ENCODE results near the gene INO80. TPM values are rescaled to one million over a fixed set of nuclear protein-coding genes. Genes with fewer than 3 reads are reported as not detected.
"Not testable (repeated sequence)": the region's sequence is repeated elsewhere in the genome, so short reads cannot be mapped to it uniquely, and the experiment has no call there.

The INO80 gene
- total RNA-seq, 1 experiment from 2014 or later, result 38.4 TPM

GRCh38 chr15:40955141-40955903 lies 160.8 kb downstream of the INO80 start:
- DNase-seq (no peak), ATAC-seq (no peak)
- H3K4me3 ChIP-seq (ENCODE audit: low read length), result no peak overlapping the region
- POLR2A ChIA-PET (ENCODE audit: unreplicated experiment), result no interaction called here
- TF ChIP-seq EZH2phosphoT487 (IDR thresholded peaks at IDR 0.05; ENCODE audit: borderline replicate concordance, low read length) (no peak), EZH2 (IDR thresholded peaks at IDR 0.05; ENCODE audit: low read length, unreplicated experiment) (no peak), CTCF (conservative IDR thresholded peaks at IDR 0.05; ENCODE audit: low read depth, low read length) (no peak)
- no peaks in the 10 kb centered on the region for H3K9me2 ChIP-seq (replicated peaks; ENCODE audit: low read length)
- no peak overlapping the region for H3K9ac ChIP-seq (ENCODE audit: low read length)
- H3K79me2 ChIP-seq (ENCODE audit: low read length), result no peaks in the 10 kb centered on the region
- intact Hi-C loops (cut with micrococcal nuclease), result no loop called here
- H3K4me2 ChIP-seq (ENCODE audit: low read length), result no peak overlapping the region
- no peaks in the 10 kb centered on the region for H3K27me3 ChIP-seq (ENCODE audit: low read length)
- no peak overlapping the region for H3K27ac ChIP-seq (ENCODE audit: low read length)
- H3F3A ChIP-seq (ENCODE audit: low read length, unreplicated experiment), result no peaks in the 10 kb centered on the region
- H2AFZ ChIP-seq (ENCODE audit: low read length), result no peak overlapping the region
- no TSS peak for BruUV-seq (replicated peaks)
- H3K36me3 ChIP-seq (ENCODE audit: low read depth, low read length), result no peaks in the 10 kb centered on the region
- CTCF ChIA-PET, result no interaction called here
- H3K9me3 ChIP-seq (ENCODE audit: low read length), result no peaks in the 10 kb centered on the region
- H4K20me1 ChIP-seq (ENCODE audit: low read length), result no peaks in the 10 kb centered on the region
- peaks cover 16% of the 10 kb centered on the region for H3K4me1 ChIP-seq (ENCODE audit: insufficient read depth, low read length)

GRCh38 chr15:40954158-40954848 lies 161.8 kb downstream of the INO80 start:
- ATAC-seq; H3K27ac ChIP-seq (ENCODE audit: low read length); CTCF ChIA-PET; H2AFZ ChIP-seq (ENCODE audit: low read length); H3K9me2 ChIP-seq (replicated peaks; ENCODE audit: low read length); H3F3A ChIP-seq (ENCODE audit: low read length, unreplicated experiment); H3K9ac ChIP-seq (ENCODE audit: low read length); H3K36me3 ChIP-seq (ENCODE audit: low read depth, low read length); H3K79me2 ChIP-seq (ENCODE audit: low read length); H4K20me1 ChIP-seq (ENCODE audit: low read length); DNase-seq; BruUV-seq (replicated peaks); H3K9me3 ChIP-seq (ENCODE audit: low read length); H3K27me3 ChIP-seq (ENCODE audit: low read length): not testable (repeated sequence)
- Histone ChIP-seq H3K4me3 (ENCODE audit: low read length) (peak overlapping the region; percentile 79), H3K4me2 (ENCODE audit: low read length) (peak overlapping the region; percentile 95), H3K4me1 (ENCODE audit: insufficient read depth, low read length) (peaks cover 16% of the 10 kb centered on the region)
- POLR2A ChIA-PET (ENCODE audit: unreplicated experiment), result interaction anchor here (0.7 kb wide), 1 partner anchor 46 kb away, joined by 17 read pairs; no protein-coding TSS in a partner anchor
- intact Hi-C loops (cut with micrococcal nuclease), result loop anchor here (5.0 kb wide), 1 partner anchor 43 kb away; no protein-coding TSS in a partner anchor

- BruUV-seq (replicated peaks), result TSS peak; percentile 61
- DNase-seq, result no peak
- no peaks in the 10 kb centered on the region for H3K79me2 ChIP-seq (ENCODE audit: low read length)
- no peak overlapping the region for H3K27ac ChIP-seq (ENCODE audit: low read length)
- ChIA-PET CTCF (interaction anchor here (1.3 kb wide), 1 partner anchor 12 kb away, joined by 10 read pairs; no protein-coding TSS in a partner anchor), POLR2A (ENCODE audit: unreplicated experiment) (interaction anchor here (0.5 to 0.9 kb wide), 4 partner anchors 11 to 364 kb away, joined by 3 to 17 read pairs (median 4); no protein-coding TSS in a partner anchor)
- ATAC-seq, result peak; percentile 1; the same call in 1 of the 2 replicates
- no peaks in the 10 kb centered on the region for H3K9me2 ChIP-seq (replicated peaks; ENCODE audit: low read length)
- peaks cover 16% of the 10 kb centered on the region for H3K4me1 ChIP-seq (ENCODE audit: insufficient read depth, low read length)
- H3K9me3 ChIP-seq (ENCODE audit: low read length), result no peaks in the 10 kb centered on the region
- H3K27me3 ChIP-seq (ENCODE audit: low read length), result no peaks in the 10 kb centered on the region
- no peaks in the 10 kb centered on the region for H3K36me3 ChIP-seq (ENCODE audit: low read depth, low read length)
- TF ChIP-seq EZH2 (IDR thresholded peaks at IDR 0.05; ENCODE audit: low read length, unreplicated experiment), result no peak
- H3K9ac ChIP-seq (ENCODE audit: low read length), result peak overlapping the region; percentile 74
- H3K4me2 ChIP-seq (ENCODE audit: low read length), result peak overlapping the region; percentile 95
- peak overlapping the region; percentile 89 for H2AFZ ChIP-seq (ENCODE audit: low read length)
- H3K4me3 ChIP-seq (ENCODE audit: low read length), result peak overlapping the region; percentile 79
- no peaks in the 10 kb centered on the region for H3F3A ChIP-seq (ENCODE audit: low read length, unreplicated experiment)
- no peaks in the 10 kb centered on the region for H4K20me1 ChIP-seq (ENCODE audit: low read length)
- intact Hi-C loops (cut with micrococcal nuclease), result loop anchor here (1.0 to 5.0 kb wide), 2 partner anchors 44 to 47 kb away; no protein-coding TSS in a partner anchor
These were observed 162.4 kb downstream of the INO80 start for GRCh38 chr15:40953713-40954074.
